ENCODE data around the gene ZNF614. TPM values are rescaled to one million over a fixed set of nuclear protein-coding genes. Genes with fewer than 3 reads are reported as not detected.
A peak's percentile ranks its signal among the peaks of the same experiment; 100 is the strongest.
"Not testable (repeated sequence)": the region's sequence is repeated elsewhere in the genome, so short reads cannot be mapped to it uniquely, and the experiment has no call there.

ZNF614 gene
- total RNA-seq, 1 donor from 2014 or later = 6.0 TPM

GRCh38 chr19:52007806-52008557, 20.2 kb downstream of the ZNF614 start, which contains the start of gene ZNF615:
TSS of gene ZNF615 (minus strand) at chr19:52008211. CDS start at chr19:52003711, 4,500 bp downstream.
- ATAC-seq = peak; percentile 99
- DNase-seq (ENCODE audit: missing footprints) = peak; percentile 96
- intact Hi-C loops (cut with DNase I) = loop anchor here (1.0 to 2.0 kb wide), 2 partner anchors 21 to 40 kb away; partner anchors contain the start of genes ZNF432 and ZNF614

GRCh38 chr19:52007451-52007805, 20.8 kb downstream of the ZNF614 start:
- DNase-seq (ENCODE audit: missing footprints) (no peak), ATAC-seq (peak; percentile 21)
- intact Hi-C loops (cut with DNase I) = no loop called here

GRCh38 chr19:51994048-51994644, 34.0 kb downstream of the ZNF614 start:
- DNase-seq (ENCODE audit: missing footprints) (no peak), ATAC-seq (no peak)
- intact Hi-C loops (cut with DNase I) = no loop called here

GRCh38 chr19:51993422-51993821, 34.8 kb downstream of the ZNF614 start:
- intact Hi-C loops (cut with DNase I) = no loop called here
- ATAC-seq (no peak), DNase-seq (ENCODE audit: missing footprints) (no peak)

- ATAC-seq (peak; percentile 100), DNase-seq (ENCODE audit: missing footprints) (peak; percentile 96)
- intact Hi-C loops (cut with DNase I) = loop anchor here (2.0 kb wide), 1 partner anchor 60 kb away; the partner anchor contains the start of gene ZNF613
Measured at GRCh38 chr19:51986309-51987291, 41.6 kb downstream of the ZNF614 start, which contains the start of gene ZNF350. TSS of gene ZNF350 (minus strand) at chr19:51986840. CDS start at chr19:51974360, 12,480 bp downstream.

GRCh38 chr19:51983361-51983760, 44.8 kb downstream of the ZNF614 start:
- intact Hi-C loops (cut with DNase I) = no loop called here
- no peak for ATAC-seq
- DNase-seq (ENCODE audit: missing footprints) = no peak

- DNase-seq (ENCODE audit: missing footprints); ATAC-seq; intact Hi-C loops (cut with DNase I): not testable (repeated sequence)
Measured at GRCh38 chr19:51980926-51981325, 47.3 kb downstream of the ZNF614 start.

- DNase-seq (ENCODE audit: missing footprints) (no peak), ATAC-seq (no peak)
- intact Hi-C loops (cut with DNase I) = no loop called here
Measured at GRCh38 chr19:51980116-51980736, 48.0 kb downstream of the ZNF614 start.

- DNase-seq (ENCODE audit: missing footprints) (no peak), ATAC-seq (no peak)
- intact Hi-C loops (cut with DNase I) = no loop called here
Measured at GRCh38 chr19:51978882-51979281, 49.3 kb downstream of the ZNF614 start.

- DNase-seq (ENCODE audit: missing footprints) (no peak), ATAC-seq (no peak)
- intact Hi-C loops (cut with DNase I) = no loop called here
Measured at GRCh38 chr19:51977346-51977745, 50.8 kb downstream of the ZNF614 start.

GRCh38 chr19:51976852-51977251, 51.3 kb downstream of the ZNF614 start:
- intact Hi-C loops (cut with DNase I) = no loop called here
- DNase-seq (ENCODE audit: missing footprints) = no peak
- ATAC-seq = no peak

- intact Hi-C loops (cut with DNase I) = not testable (repeated sequence)
Measured at GRCh38 chr19:51975787-51976186, 52.4 kb downstream of the ZNF614 start.

GRCh38 chr19:51971624-51972023, 56.6 kb downstream of the ZNF614 start:
- no peak for DNase-seq (ENCODE audit: missing footprints)
- no peak for ATAC-seq
- intact Hi-C loops (cut with DNase I) = no loop called here

More at GRCh38 chr19:51975787-51976186, 52.4 kb downstream of the ZNF614 start:
- ATAC-seq; DNase-seq (ENCODE audit: missing footprints): not testable (repeated sequence)

- DNase-seq (ENCODE audit: missing footprints) (no peak), ATAC-seq (no peak)
- intact Hi-C loops (cut with DNase I) = no loop called here
Measured at GRCh38 chr19:51970718-51971117, 57.5 kb downstream of the ZNF614 start.

- no peak for DNase-seq (ENCODE audit: missing footprints)
- ATAC-seq = no peak
- intact Hi-C loops (cut with DNase I) = no loop called here
Measured at GRCh38 chr19:51965583-51965982, 62.6 kb downstream of the ZNF614 start.

Data from Right ventricle myocardium inferior (tissue), 1 donor.